Esophagus muscularis mucosa (tissue), 4 donors: ENCODE data around the gene XK. TPM values are rescaled to one million over a fixed set of nuclear protein-coding genes. Genes with fewer than 3 reads are reported as not detected.

Source experiments
- DNase-seq: peaks from one replicate; pipeline ENCODE4 v3.0.0-alpha.2; 2017; ENCODE audit errors: extremely low spot score
- H3K27ac ChIP-seq, 4 donors: fragments of 200-600 bp; sonication (generic); replicated peaks in 1 of 4; 1 replicate in 3 of 4; 2 replicates in 1 of 4; pipeline ENCODE4 v1.5.1; 2016 to 2019; ENCODE audit warnings: mild to moderate bottlenecking in 1 of 4
- H3K27me3 ChIP-seq, 4 donors: fragments of 200-600 bp; sonication (generic); one replicate each; pipeline versions ENCODE4 v1.5.1 to v1.6.0; 2016 to 2019
- H3K36me3 ChIP-seq, 4 donors: fragments of 200-600 bp; sonication (generic); one replicate each; pipeline ENCODE4 v1.5.1; 2016 to 2019
- H3K4me1 ChIP-seq, 4 donors: fragments of 200-600 bp; sonication (generic); one replicate each; pipeline ENCODE4 v1.5.1; 2016 to 2019
- H3K4me3 ChIP-seq, 4 donors: fragments of 200-600 bp; sonication (generic); 1 replicate in 2 of 4; 2 replicates in 2 of 4; pipeline ENCODE4 v1.5.1; 2016 to 2019; ENCODE audit warnings: mild to moderate bottlenecking in 4 of 4, moderate library complexity in 1 of 4
- H3K9me3 ChIP-seq, 4 donors: fragments of 200-600 bp; sonication (generic); 1 replicate in 3 of 4; 2 replicates in 1 of 4; pipeline ENCODE4 v1.5.1; 2016 to 2019
- EP300 ChIP-seq: sonication (generic); formaldehyde crosslinking; IDR thresholded peaks from one replicate; pipeline ENCODE4 v1.6.1; 2017; ENCODE audit warnings: antibody characterized with exemption
- POLR2A ChIP-seq: fragments of 450-650 bp; IDR thresholded peaks from one replicate; pipeline ENCODE4 v1.6.1; 2017; ENCODE audit warnings: antibody characterized with exemption, moderate library complexity, mild to moderate bottlenecking, low read depth
- POLR2AphosphoS5 ChIP-seq, 2 donors: sonication (generic); formaldehyde crosslinking; IDR thresholded peaks; one replicate each; pipeline ENCODE4 v1.6.1; 2017; ENCODE audit warnings: antibody characterized with exemption in 2 of 2
- WGBS: methylation state at CpG from one replicate; pipeline ENCODE4 v1.1.5; 2018; 5-methylcytosine and 5-hydroxymethylcytosine counted together
- intact Hi-C: fragments of 100-400 bp; cut with DNase I; formaldehyde crosslinking; loops from one replicate; pipeline ENCODE4 v1.15.1; 2023
- total RNA-seq, 4 donors: library from RNA; depleted of rRNA; stranded (reverse); fragments of >200 nt; gene quantifications; one replicate each; pipeline versions ENCODE4 v1.1.0 to v1.2.1, GENCODE V29; 2016
- TF ChIP-seq, protein P1 (sequence below), 3 experiments: fragments of 200-600 bp in 2 of 3; fragments of 450-650 bp in 1 of 3; sonication (generic) in 2 of 3; IDR thresholded peaks; one replicate each; pipeline ENCODE4 v1.5.1; 2017 to 2019; ENCODE audit warnings: antibody characterized with exemption in 3 of 3, mild to moderate bottlenecking in 2 of 3, moderate library complexity in 1 of 3

Gene XK
- total RNA-seq, 4 donors from 2014 or later: 8.4 to 11.9 (median 9.9) TPM

DNA sequence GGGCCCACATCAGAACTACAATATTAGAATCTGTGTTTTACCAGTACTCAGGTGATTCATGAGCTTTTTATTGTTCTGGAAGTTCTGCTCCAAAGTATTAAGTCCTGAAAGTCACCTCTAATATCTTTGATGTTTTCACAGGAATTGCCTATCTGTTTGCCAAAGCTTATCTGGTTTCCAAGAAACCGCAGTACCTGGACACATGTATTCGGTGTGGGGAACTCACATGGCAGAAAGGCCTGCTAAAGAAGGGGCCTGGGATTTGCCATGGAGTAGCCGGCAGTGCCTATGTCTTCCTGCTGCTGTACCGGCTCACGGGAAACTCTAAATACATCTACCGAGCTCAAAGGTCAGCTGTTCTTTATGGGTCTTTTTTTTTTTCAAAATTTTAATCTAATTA is 18.4 kb upstream of the XK start:
- Histone ChIP-seq H3K9me3 (no peaks in the 10 kb centered on the region), H3K27me3 (peaks cover 0 to 5% (median 0%) of the 10 kb centered on the region in 4 donors), H3K27ac (no peak overlapping the region), H3K4me3 (no peak overlapping the region), H3K4me1 (peaks cover 0 to 9% (median 2%) of the 10 kb centered on the region in 4 donors), H3K36me3 (no peaks in the 10 kb centered on the region)
- intact Hi-C loops: no loop called here
- 85% methylated on average over 6 of the region's 6 CpGs for WGBS
- DNase-seq: no peak
- no peak for TF ChIP-seq POLR2A
- TF ChIP-seq POLR2AphosphoS5 (IDR thresholded peaks at IDR 0.05): no peak
- TF ChIP-seq, protein P1, sequence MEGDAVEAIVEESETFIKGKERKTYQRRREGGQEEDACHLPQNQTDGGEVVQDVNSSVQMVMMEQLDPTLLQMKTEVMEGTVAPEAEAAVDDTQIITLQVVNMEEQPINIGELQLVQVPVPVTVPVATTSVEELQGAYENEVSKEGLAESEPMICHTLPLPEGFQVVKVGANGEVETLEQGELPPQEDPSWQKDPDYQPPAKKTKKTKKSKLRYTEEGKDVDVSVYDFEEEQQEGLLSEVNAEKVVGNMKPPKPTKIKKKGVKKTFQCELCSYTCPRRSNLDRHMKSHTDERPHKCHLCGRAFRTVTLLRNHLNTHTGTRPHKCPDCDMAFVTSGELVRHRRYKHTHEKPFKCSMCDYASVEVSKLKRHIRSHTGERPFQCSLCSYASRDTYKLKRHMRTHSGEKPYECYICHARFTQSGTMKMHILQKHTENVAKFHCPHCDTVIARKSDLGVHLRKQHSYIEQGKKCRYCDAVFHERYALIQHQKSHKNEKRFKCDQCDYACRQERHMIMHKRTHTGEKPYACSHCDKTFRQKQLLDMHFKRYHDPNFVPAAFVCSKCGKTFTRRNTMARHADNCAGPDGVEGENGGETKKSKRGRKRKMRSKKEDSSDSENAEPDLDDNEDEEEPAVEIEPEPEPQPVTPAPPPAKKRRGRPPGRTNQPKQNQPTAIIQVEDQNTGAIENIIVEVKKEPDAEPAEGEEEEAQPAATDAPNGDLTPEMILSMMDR (IDR thresholded peaks at IDR 0.05): no peak
- no peak for TF ChIP-seq EP300

GRCh38 chrX:37672563-37672962 is 13.0 kb upstream of the XK start:
- no peak for DNase-seq
- intact Hi-C loops: no loop called here
- H3K27ac ChIP-seq: no peak overlapping the region
- 62% methylated on average over 4 of the region's 4 CpGs for WGBS
- no peaks in the 10 kb centered on the region for H3K36me3 ChIP-seq
- no peak overlapping the region for H3K4me3 ChIP-seq
- TF ChIP-seq, protein P1 (IDR thresholded peaks at IDR 0.05): no peak
- TF ChIP-seq EP300 (no peak), POLR2A (no peak), POLR2AphosphoS5 (IDR thresholded peaks at IDR 0.05) (no peak)
- peaks cover 0 to 9% (median 0%) of the 10 kb centered on the region in 4 donors for H3K4me1 ChIP-seq
- H3K9me3 ChIP-seq: no peaks in the 10 kb centered on the region
- no peaks in the 10 kb centered on the region for H3K27me3 ChIP-seq

GRCh38 chrX:37676811-37677210 is 8.8 kb upstream of the XK start:
- no peak for DNase-seq
- H3K27ac ChIP-seq: no peak overlapping the region
- H3K36me3 ChIP-seq: no peaks in the 10 kb centered on the region
- no peaks in the 10 kb centered on the region for H3K9me3 ChIP-seq
- no peak overlapping the region for H3K4me3 ChIP-seq
- TF ChIP-seq EP300 (no peak), POLR2AphosphoS5 (IDR thresholded peaks at IDR 0.05) (no peak), POLR2A (no peak)
- TF ChIP-seq, protein P1 (IDR thresholded peaks at IDR 0.05): no peak
- H3K4me1 ChIP-seq: peaks cover 0 to 16% (median 0%) of the 10 kb centered on the region in 4 donors
- no peaks in the 10 kb centered on the region for H3K27me3 ChIP-seq
- intact Hi-C loops: no loop called here

- H3K4me3 ChIP-seq: no peak overlapping the region
- no peak for TF ChIP-seq POLR2AphosphoS5 (IDR thresholded peaks at IDR 0.05)
- no peak for TF ChIP-seq EP300
- no peak for TF ChIP-seq POLR2A
- TF ChIP-seq, protein P1 (IDR thresholded peaks at IDR 0.05): no peak
- intact Hi-C loops: no loop called here
- H3K36me3 ChIP-seq: no peaks in the 10 kb centered on the region
- peaks cover 0 to 16% (median 0%) of the 10 kb centered on the region in 4 donors for H3K4me1 ChIP-seq
- 42% methylated on average over 1 of the region's 1 CpG for WGBS
- H3K9me3 ChIP-seq: no peaks in the 10 kb centered on the region
- no peaks in the 10 kb centered on the region for H3K27me3 ChIP-seq
- no peak for DNase-seq
- H3K27ac ChIP-seq: no peak overlapping the region
Observed at GRCh38 chrX:37677243-37677642, 8.3 kb upstream of the XK start.

GRCh38 chrX:37677765-37678164 is 7.8 kb upstream of the XK start:
- H3K27ac ChIP-seq: no peak overlapping the region
- TF ChIP-seq, protein P1 (IDR thresholded peaks at IDR 0.05): no peak
- TF ChIP-seq POLR2A (no peak), EP300 (no peak), POLR2AphosphoS5 (IDR thresholded peaks at IDR 0.05) (no peak)

More at GRCh38 chrX:37677765-37678164, 7.8 kb upstream of the XK start:
- Histone ChIP-seq H3K36me3 (no peaks in the 10 kb centered on the region), H3K27me3 (no peaks in the 10 kb centered on the region), H3K9me3 (no peaks in the 10 kb centered on the region), H3K4me1 (peaks cover 0 to 16% (median 0%) of the 10 kb centered on the region in 4 donors), H3K4me3 (no peak overlapping the region)
- no peak for DNase-seq
- 84% methylated on average over 1 of the region's 1 CpG for WGBS
- intact Hi-C loops: no loop called here
